GM19238 (cell line): ENCODE data around the gene TPI1.
A peak's percentile ranks its signal among the peaks of the same experiment; 100 is the strongest.
"Not testable (repeated sequence)": the region's sequence is repeated elsewhere in the genome, so short reads cannot be mapped to it uniquely, and the experiment has no call there.

ENCODE experiments used
- DNase-seq: peaks from one replicate; pipeline ENCODE4 v3.0.0; 2011; ENCODE audit warnings: low spot score; ENCODE audit not compliant: insufficient read length

Gene TPI1

GRCh38 chr12:6846316-6846869 lies 20.9 kb upstream of the TPI1 start:
- no peak for DNase-seq

GRCh38 chr12:6847676-6848075 lies 19.7 kb upstream of the TPI1 start:
- no peak for DNase-seq

GRCh38 chr12:6849427-6849826 lies 17.9 kb upstream of the TPI1 start:
- DNase-seq, result no peak

- no peak for DNase-seq
Measured at GRCh38 chr12:6849976-6850560, 17.3 kb upstream of the TPI1 start.

- no peak for DNase-seq
Measured at GRCh38 chr12:6850796-6851152, 16.6 kb upstream of the TPI1 start.

- peak; percentile 100 for DNase-seq
Measured at GRCh38 chr12:6851153-6851920, 16.0 kb upstream of the TPI1 start, which contains the start of gene CDCA3. CDCA3 (minus strand) TSS chr12:6851286; CDS start chr12:6850952, 334 bp downstream.

GRCh38 chr12:6851921-6852650 lies 15.2 kb upstream of the TPI1 start, which contains the start of gene USP5:
USP5 (plus strand) TSS chr12:6852150; CDS start chr12:6852180, 30 bp downstream.
- DNase-seq, result peak; percentile 93

GRCh38 chr12:6852651-6853354 lies 14.5 kb upstream of the TPI1 start:
- no peak for DNase-seq

GRCh38 chr12:6853626-6854025 lies 13.7 kb upstream of the TPI1 start:
- DNase-seq, result no peak

- DNase-seq, result no peak
Measured at GRCh38 chr12:6854036-6854435, 13.3 kb upstream of the TPI1 start.

- DNase-seq, result no peak
Measured at GRCh38 chr12:6855322-6855721, 12.0 kb upstream of the TPI1 start.

GRCh38 chr12:6858799-6859198 lies 8.5 kb upstream of the TPI1 start:
- no peak for DNase-seq

- no peak for DNase-seq
Measured at GRCh38 chr12:6860116-6860515, 7.2 kb upstream of the TPI1 start.

- no peak for DNase-seq
Measured at GRCh38 chr12:6860942-6861341, 6.4 kb upstream of the TPI1 start.

- no peak for DNase-seq
Measured at GRCh38 chr12:6861391-6861790, 5.9 kb upstream of the TPI1 start.

GRCh38 chr12:6863033-6863432 lies 4.3 kb upstream of the TPI1 start:
- no peak for DNase-seq

GRCh38 chr12:6863586-6864321 lies 3.6 kb upstream of the TPI1 start:
- no peak for DNase-seq

GRCh38 chr12:6865307-6865706 lies 2.0 kb upstream of the TPI1 start:
- DNase-seq, result not testable (repeated sequence)

GRCh38 chr12:6866163-6866919 lies 990 bp upstream of the TPI1 start:
- DNase-seq, result no peak

GRCh38 chr12:6866920-6867412 lies 365 bp upstream of the TPI1 start:
- no peak for DNase-seq
